Prostate gland (tissue), 2 donors: Measurements from ENCODE around the gene FGD5.

Experiments used
- POLR2AphosphoS5 ChIP-seq: sonication (generic); formaldehyde crosslinking; IDR thresholded peaks from one replicate; pipeline ENCODE4 v1.6.1; 2017; ENCODE audit warnings: antibody characterized with exemption
- TF ChIP-seq, protein P1 (sequence below), 4 experiments: fragments of 200-600 bp in 2 of 4; fragments of 450-650 bp in 2 of 4; sonication (generic) in 2 of 4; IDR thresholded peaks; 1 replicate in 3 of 4; 2 replicates in 1 of 4; pipeline ENCODE4 v1.5.1; 2016 to 2019; ENCODE audit warnings: antibody characterized with exemption in 4 of 4, mild to moderate bottlenecking in 2 of 4, moderate library complexity in 2 of 4

DNA sequence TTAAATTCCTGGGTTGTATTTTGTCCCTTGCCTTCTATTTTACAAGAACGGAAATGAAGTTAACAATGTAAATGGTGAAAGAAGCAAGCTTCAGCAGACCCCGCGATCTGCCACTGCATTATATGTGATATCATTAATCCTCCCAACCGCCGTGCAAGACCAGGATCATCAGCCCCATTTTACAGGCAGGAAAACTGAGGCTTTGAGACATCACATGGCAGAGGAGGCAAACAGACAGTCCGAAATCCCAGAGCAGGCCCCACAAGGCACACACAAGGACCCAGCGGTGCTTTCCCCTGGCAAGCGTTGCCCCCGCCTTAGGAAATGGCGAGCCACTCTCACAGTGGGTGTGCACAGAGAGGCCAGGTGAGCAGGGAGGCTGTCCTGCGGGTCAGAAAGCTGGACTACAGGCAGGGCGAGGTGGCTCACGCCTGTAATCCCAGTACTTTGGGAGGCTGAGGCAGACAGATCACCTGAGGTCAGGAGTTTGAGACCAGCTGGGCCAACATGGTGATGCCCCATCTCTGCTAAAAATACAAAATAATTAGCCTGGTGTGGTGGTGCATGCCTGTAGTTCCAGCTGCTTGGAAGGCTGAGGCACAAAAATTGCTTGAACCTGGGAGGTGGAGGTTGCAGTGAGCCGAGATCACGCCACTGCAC, 16.2 kb downstream of the FGD5 start:
- TF ChIP-seq, protein P1, sequence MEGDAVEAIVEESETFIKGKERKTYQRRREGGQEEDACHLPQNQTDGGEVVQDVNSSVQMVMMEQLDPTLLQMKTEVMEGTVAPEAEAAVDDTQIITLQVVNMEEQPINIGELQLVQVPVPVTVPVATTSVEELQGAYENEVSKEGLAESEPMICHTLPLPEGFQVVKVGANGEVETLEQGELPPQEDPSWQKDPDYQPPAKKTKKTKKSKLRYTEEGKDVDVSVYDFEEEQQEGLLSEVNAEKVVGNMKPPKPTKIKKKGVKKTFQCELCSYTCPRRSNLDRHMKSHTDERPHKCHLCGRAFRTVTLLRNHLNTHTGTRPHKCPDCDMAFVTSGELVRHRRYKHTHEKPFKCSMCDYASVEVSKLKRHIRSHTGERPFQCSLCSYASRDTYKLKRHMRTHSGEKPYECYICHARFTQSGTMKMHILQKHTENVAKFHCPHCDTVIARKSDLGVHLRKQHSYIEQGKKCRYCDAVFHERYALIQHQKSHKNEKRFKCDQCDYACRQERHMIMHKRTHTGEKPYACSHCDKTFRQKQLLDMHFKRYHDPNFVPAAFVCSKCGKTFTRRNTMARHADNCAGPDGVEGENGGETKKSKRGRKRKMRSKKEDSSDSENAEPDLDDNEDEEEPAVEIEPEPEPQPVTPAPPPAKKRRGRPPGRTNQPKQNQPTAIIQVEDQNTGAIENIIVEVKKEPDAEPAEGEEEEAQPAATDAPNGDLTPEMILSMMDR (IDR thresholded peaks at IDR 0.05): no peak
- no peak for TF ChIP-seq POLR2AphosphoS5
